NK-92 (cell line): Measurements from ENCODE around the gene ZNF396.

ENCODE experiments used
- DNase-seq: peaks from one replicate; lab custom pipeline; 2025; ENCODE audit not compliant: unreplicated experiment; lab: John Stamatoyannopoulos, UW

ZNF396 gene

DNA sequence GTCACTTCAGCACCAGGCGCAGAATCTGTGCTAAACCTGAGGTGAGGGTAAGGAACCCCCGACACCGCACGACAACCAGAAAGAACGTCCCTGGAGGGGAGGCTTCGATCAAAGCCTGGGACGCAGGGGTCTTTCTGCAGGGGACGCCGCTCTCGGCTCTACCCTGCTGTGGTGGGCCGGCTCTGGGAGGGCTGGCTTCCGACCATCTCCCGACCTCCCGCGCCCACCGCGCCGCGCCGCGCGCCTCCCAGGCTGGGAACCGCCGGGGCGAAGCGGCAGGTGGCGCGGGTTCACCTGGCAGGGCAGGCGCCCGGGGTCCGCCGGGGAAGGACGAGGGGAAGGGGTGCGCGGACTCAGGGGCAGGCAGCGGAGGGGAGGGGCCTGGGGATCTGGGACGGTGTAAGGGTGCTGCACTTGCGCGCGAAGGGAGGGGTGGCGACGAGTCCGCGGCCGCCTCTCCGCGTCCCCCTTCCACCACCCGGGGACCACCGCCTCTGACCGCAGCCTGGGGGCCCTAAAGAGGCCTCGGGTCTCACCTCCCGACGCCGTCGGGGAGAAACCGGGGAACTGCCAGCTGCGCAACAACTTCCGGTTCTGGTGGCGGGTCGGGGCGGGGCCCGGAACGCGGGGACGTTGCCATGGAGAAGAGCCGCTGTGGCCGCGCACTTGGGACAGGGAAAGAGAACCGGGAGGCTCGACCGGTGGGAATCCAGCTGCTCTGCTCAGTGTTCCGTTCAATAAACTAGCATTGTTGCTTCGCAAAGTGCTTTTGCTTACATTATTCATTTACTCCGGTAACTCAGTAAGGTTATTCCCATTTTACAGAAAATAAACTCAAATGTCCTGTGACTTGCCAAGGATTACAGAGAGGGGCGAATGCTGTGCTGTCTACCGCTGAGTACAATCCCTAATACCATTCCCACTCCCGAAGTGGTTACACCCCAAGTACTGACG is at the start of gene ZNF396:
TSS of gene ZNF396 (minus strand) at position 596 of the 954 bp plus-strand sequence. CDS start 3,045 bp downstream, outside the sequence.
- DNase-seq, result no peak

- no peak for DNase-seq
Measured at GRCh38 chr18:35426786-35427185, 49.6 kb upstream of the ZNF396 start.

- no peak for DNase-seq
Measured at GRCh38 chr18:35424356-35424755, 47.2 kb upstream of the ZNF396 start.

- no peak for DNase-seq
Measured at GRCh38 chr18:35422237-35422636, 45.1 kb upstream of the ZNF396 start.

- DNase-seq, result no peak
Measured at GRCh38 chr18:35418610-35419009, 41.5 kb upstream of the ZNF396 start.

DNA sequence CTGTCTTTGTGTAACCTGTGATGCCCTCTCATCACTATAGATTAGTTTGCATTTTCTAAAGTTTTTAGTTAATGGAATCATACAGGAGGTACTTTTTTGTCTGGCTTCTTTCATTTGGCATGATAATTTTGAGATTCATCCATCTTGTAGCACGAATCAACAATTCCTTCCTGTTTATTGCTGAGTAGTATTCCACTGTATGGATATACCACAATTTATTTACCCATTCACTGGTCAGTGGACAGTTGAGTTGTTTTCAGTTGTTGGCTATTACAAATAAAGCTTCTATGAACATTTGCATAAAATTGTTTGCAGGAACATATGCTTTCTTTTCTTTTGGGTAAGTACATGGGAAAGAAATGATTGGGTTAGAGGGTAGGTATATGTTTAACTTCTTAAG is 40.1 kb upstream of the ZNF396 start:
- DNase-seq, result no peak

DNA sequence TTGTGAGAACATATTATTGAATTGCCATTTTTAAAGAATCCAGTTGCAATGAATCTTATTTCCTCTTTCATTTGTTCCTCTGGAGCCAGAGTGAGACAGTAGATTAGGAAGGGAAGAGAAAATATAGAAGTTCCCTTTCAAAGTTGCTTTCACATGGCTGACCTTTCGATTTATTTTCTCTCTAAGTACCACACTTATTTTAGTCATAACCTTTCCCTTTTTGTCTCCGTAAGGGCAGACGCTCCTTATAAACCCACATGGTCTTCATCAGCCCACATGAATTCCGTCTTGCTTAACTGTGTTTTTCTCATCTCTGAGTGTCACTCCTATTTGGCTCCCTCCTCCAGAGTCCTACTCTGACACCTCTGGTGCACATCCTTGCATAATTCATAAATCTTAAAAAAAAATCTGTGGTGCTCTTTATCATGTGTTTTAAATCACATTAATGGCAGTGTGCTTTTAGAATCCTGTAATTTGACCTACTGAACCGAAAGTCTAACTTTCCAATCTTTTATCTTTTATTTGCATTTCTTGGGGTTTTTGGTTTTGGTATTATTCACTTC is 38.5 kb upstream of the ZNF396 start:
- no peak for DNase-seq

DNA sequence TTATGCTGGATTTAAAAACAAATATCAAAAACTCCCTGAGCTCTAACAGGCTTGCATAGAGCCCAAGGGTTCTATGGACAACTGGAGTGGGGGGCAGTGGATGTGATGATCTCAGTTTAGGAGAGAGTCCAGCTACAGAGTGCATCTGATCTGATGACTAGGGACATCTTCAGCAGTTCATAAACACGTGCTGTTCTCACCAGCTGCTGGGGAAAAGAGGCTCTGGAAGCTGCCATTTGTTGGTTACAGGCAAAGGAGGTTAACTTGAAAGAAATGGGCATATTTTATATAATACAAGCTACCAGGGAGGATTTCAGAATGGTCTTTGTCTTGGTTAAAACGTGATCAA is 36.0 kb upstream of the ZNF396 start:
- no peak for DNase-seq

- DNase-seq, result no peak
Measured at GRCh38 chr18:35411625-35412351, 34.7 kb upstream of the ZNF396 start.

DNA sequence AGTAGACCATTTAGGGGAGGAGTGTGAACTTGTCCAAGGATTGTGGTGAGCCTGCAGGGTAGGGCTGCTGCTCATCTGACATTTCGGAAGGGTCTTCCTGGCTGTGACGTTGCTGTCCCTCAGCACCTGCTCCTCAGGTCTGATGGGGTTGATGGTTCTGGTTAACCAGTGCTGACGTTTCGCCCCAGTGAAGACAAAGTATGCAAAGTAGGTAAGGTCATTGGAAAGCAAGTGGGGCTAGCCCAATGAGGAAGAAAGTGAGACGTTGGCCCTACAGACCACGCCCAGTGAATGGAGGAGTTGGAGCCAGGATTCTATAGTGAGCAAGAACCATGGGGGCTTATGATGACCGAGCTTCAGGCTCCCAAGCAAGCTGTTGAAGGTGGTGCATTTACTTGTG is 33.4 kb upstream of the ZNF396 start:
- no peak for DNase-seq

- DNase-seq, result no peak
Measured at GRCh38 chr18:35409911-35410310, 32.8 kb upstream of the ZNF396 start.

- DNase-seq, result no peak
Measured at GRCh38 chr18:35408843-35409261, 31.7 kb upstream of the ZNF396 start.

DNA sequence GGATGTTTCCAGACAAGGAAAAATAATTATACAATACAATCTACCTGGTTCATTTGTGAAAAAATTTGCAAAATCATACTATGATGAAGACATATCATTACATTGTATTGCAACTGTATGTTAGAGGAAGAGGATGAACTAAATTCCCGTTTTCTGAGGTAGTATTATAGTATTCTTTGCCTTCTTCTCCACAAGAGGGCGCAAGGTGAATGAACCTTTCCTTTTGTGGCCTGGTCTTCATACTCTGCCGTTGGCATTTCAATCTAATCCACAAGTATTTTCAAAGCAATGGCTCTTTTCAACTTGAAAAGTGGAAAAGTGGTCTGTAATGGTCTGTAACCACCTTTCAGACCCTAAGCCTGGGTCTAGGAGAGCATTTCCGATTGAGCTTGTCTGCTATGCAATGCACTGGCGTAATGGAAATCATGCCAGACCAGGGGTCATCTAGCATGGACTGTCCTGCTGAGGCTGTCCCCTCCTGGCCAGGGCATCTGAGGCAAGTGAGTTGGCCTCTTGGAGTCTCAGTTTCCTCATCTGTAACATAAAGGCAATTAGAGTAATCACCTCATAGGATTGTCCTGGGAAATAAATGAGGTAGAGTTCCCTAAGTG is 30.8 kb upstream of the ZNF396 start:
- no peak for DNase-seq

DNA sequence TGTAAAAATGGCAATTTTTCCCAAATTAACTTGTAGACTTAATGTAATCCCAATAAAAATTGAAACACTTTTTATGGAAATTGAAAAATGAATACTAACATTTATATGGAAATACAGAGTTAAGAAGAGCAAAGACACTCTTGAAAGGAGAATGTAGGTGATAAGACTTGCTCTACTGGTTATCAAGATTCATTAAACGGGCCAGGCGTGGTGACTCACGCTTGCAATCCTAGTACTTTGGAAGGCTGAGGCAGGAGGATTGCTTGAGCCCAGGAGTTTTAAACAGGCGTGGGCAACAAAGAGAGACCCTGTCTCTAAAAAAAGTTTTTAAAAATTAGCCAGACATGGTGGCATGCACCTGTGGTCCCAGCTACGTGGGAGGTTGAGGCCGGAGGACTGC is 29.5 kb upstream of the ZNF396 start:
- DNase-seq, result no peak

GRCh38 chr18:35397976-35398375 is 20.8 kb upstream of the ZNF396 start:
- no peak for DNase-seq

GRCh38 chr18:35393716-35394115 is 16.6 kb upstream of the ZNF396 start:
- DNase-seq, result no peak

GRCh38 chr18:35392375-35392774 is 15.2 kb upstream of the ZNF396 start:
- no peak for DNase-seq

DNA sequence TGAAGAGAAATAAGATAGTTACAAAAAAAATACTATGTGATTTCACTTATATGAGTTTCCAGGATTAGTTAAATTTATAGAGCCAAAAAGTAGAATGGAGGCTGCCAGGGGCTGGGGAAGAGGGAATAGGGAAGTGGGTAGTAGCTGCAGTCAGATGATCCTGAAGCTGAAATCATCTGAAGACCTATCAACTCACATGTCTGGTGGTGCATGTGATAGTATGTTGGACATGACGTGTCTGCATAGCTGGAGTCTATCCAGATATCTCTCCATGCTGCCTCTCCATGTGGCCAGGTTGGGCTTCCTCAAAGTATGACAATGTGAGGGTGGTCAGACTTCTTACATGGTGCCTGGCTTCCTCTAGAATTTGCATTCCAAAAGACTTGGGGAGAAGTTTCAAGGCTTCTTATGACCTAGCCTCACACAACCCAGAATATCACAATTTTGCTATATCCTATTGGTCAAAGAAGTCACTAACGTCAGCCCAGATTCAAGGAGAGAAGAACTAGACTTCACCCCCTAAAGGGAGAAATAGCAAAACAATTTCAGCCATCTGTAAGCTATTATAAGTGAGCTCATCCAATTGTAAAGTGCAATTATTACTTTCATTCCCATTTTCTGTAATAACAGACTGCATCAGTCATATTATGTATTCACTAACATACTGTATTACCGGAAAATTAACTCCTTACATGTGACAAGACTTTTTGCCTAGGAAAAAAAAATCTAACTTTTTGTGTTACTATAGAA is 14.0 kb upstream of the ZNF396 start:
- DNase-seq, result no peak

DNA sequence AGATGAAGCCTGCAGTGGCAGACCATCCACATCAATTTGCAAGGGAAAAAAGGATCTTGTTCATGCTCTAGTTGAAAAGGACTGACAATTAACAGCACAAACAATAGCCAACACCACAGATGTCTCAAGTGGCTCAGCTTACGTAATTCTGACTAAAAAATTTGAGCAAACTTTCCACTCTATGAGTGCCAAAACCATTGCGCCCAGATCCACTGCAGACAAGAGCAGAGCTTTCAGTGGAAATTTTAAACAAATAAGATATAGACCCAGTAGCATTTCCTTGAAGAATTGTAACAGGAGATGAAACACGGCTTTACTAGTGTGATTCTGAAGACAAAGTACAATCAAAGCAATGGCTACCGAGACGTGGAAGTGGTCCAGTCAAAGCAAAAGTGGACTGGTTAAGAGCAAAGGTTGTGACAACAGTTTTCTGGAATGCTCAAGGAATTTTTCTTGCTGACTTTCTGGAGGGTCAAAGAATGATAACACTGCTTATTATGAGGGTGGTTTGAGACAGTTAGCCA is 12.0 kb upstream of the ZNF396 start:
- no peak for DNase-seq

DNA sequence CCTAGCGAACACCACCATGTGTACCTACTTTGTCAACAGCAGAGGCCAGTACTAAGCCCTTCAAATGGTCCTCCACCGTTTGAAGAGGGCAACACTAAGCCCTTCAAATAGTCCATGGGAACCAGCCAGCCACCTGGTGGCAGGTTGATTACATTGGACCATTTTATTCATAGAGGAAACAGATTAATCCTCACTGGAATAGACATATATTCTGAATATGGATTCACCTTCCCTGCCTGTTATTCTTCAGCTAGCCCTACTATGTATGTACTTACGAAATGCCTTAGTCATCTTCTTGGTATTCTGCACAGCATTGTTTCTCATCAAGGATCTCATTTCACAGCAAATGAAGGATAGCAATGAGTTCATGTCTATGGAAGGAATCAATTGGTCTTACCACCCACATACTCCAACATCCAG is 10.0 kb upstream of the ZNF396 start:
- no peak for DNase-seq
